DMS153 treated with DMSO at 0.1 percent for 48 hours (cell line): ENCODE measurements around the gene PPP1R3G.
"Not testable (repeated sequence)": the region's sequence is repeated elsewhere in the genome, so short reads cannot be mapped to it uniquely, and the experiment has no call there.

ENCODE experiments used
- DNase-seq: peaks from one replicate; lab custom pipeline; 2025; ENCODE audit not compliant: unreplicated experiment; lab: John Stamatoyannopoulos, UW

PPP1R3G gene

DNA sequence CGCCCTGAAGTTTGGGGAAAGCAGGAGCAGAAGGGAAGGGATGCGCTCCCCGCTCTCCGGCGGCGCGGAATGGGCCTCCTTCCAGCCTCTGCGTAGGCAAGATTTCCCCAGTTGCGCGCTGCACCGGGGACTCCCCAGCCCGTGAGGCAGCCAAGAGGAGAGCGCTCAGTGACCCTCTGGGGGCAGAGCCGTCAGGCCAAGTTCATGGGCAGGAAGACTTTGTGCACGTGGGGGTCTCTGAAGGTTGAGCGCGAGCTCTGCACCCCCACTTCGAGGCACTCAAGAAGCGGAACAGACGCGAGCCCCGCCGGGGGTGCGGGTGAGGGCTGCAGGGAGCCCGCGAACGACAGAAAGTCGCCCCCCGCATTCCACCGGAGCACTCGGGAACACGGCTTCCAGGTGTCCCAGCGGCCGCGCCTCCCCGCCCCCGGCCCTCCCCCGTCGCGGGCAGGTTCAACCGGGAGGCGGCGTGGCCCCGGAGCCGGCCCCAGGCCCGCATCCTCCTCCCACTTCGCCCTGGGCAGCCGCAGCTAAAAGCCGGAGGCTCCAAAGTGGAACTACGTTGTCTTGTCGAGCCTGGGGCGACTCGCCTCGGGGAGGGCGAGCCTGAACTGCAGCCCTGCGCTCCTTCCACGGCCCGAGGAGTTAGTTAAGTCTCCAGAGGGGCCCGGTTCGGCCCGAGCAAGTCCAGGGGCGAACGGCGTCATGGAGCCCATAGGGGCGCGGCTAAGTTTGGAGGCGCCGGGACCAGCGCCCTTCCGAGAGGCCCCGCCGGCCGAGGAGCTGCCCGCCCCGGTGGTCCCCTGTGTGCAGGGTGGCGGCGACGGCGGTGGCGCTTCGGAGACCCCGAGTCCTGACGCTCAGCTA, at the start of gene PPP1R3G:
Gene PPP1R3G (plus strand): TSS at position 561 of the 867 bp plus-strand sequence. CDS start 145 bp downstream, at position 706.
- DNase-seq = no peak

DNA sequence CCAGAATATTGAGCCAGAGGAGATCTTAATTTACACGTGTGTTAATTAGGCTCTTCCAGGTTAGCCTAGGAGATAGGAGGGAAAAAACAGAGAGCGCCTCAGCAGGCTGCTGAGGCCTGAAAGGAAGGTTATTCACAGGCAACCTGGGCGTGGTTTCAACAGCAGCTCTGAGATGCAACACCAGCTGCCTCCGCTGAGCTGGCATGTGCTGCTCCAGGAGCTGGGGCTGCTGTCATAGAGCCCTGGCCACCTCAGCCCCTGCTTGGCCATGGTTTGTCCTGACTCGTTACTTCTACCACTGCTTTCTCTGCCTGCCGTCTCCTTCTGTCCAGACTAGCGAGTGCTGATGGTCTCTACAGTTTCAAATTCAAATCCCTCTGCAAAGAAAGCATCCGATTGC, 48.9 kb upstream of the PPP1R3G start:
- DNase-seq = no peak

DNA sequence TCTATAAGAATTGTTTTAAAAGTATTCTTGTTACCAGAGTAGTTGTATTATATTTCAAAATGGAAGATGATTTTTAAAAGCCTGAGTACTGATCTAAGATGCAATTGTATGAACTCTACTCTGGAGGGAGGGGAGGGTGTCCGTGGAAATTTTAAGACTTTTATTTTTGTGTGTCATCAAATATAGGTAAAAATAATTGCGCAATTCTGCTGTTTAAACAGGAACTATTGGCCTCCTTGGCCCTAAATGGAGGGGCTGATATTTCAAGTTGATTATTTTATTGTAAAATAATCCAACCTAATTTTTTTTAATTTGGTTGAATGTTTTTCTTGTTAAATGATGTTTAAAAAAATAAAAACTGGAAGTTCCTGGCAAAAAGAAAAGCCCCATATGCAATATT, 43.2 kb upstream of the PPP1R3G start:
- no peak for DNase-seq

DNA sequence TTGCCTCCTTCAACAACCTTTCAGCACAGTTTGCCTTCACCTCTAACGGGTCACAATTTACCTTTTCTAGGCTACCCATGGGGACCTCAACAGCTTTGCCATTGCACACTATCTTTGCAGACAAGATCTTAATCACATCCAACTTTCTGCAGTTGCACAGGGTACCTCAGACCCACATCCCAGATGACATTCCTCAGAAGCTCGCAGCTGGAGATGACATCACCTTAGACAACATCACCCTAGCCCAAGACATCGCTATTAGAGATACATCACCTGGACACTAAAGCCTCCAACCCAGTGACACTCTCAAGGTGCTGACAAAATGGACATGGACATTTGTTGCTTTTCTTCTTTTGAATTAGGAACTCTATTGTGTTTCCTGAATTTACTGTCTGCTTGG, 42.7 kb upstream of the PPP1R3G start:
- no peak for DNase-seq

DNA sequence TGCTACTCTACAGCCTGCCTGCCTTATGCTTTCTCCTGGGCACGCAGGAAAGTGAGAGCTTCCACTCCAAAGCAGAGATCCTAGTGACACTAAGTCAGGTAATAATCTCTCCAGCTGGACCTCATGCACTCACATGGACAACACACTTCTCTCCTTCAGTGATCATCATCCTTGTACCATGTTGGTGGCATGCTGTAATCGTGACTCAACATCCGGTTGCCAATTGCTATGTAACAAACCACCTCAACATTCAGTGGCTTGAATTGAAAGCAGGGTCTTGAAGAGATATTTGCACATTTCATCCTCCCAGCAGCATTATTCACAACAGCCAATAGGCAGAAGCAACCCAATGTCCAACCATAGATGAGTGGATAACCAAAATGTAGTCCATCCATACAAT, 40.3 kb upstream of the PPP1R3G start:
- DNase-seq = no peak

DNA sequence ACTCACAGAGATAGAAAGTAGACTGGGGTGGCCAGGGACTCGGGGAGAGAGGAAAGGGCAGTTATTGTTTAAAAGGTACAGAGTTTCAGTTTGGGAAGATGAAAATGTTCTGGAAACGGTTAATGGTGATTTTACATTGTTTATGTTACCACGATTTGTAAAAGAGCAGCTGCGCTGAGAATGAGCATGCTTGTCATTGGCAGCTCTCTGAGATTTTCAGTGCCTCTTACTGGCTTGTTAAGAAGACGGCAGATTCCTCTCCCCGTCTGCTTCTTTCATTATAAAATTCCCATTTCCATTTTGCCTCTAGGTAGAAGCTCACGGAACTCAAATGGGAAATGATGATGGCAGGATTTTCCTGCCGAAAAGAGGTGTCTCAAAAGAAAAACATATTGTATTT, 39.7 kb upstream of the PPP1R3G start:
- no peak for DNase-seq

DNA sequence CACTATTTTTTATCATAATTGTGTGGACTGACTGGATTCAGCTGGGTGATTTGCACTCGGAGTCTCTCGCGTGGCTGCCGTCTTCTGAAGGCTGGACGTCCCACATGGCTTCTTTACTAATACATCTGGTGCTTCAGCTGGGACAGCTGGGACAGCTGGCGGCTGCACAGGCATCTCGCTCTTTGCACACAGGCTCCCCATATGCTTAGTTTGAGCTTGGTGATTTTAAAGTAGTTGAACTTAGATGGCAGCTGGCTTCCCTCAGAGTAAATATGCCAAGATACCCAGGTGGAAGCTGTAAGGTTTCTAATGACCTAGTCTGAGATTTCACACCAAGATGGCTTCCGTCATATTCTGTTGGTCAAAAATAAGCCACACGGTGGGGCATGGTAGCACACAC, 38.7 kb upstream of the PPP1R3G start:
- no peak for DNase-seq

DNA sequence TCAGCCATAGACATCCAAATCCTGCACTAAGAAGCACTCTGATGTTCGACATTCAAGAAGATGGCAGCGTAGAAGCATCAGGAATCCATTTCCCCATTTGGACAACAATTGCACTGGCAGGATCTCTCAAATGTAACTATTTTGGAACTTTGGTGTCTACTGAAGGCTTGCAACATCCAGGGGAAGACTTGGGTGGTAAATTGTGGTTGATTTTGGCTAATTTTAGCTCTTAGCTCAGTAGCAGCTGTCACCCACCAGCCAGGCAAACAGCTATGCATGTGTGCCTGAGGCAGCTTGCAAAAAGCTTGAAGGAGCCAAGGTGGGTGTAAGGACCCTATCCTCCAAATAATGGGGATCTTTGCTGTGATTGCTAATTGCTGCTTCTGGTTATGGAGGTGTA, 35.1 kb upstream of the PPP1R3G start:
- DNase-seq = no peak

DNA sequence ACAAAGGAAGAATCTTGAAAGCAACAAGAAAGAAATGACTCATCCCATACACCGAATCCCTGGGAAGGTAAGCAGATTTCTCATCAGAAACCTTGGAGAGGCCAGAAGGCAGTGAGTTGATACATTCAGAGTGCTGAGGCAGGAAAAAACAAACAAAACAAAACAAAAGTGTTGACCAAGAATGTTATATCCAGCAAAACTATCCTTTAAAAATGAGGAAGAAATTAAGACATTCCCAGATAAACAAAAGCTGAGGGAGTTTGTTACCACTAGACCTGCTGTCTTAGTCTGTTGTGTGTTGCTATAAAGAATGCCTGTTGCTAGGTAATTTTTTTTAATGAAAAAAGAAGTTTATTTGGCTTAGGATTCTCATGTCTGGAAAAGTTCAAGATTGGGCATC, 33.7 kb upstream of the PPP1R3G start:
- no peak for DNase-seq

DNA sequence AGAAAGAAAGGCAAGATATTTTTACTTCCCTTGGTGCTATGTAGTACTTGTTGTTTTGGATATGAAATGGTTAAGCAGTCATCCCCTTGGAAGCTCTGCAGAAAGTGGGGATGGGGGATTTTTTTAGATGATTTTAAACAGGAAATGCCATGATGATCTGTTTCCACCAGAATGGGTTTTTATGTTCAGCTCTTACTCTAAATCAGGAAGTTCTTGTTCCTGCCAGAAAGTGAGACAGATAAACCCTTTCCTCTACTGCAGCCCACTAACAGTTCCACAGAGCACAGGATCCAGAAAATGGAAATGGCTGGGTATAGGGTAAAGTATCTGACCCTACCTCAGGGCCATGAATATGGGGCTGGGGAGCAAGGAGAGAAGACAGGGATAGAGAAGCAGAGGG, 32.1 kb upstream of the PPP1R3G start:
- DNase-seq = no peak

DNA sequence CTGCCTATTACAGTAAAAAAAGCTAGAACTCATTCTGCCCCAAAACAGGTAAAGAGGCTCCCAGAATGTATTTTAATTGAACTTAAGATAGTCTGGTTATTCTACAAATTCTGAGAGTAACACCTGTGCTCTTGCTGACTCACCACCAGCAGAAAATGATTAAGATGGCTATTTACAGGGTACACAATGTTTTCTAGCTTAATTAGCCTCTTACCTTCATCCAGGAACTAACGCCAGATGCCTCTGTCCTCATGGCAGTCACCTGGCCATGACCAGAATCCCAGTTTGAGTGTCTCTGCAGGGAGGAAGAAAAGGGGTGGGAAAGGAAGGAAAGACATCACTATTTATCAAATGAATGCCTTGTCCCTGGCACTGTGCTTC, 31.3 kb upstream of the PPP1R3G start:
- no peak for DNase-seq

DNA sequence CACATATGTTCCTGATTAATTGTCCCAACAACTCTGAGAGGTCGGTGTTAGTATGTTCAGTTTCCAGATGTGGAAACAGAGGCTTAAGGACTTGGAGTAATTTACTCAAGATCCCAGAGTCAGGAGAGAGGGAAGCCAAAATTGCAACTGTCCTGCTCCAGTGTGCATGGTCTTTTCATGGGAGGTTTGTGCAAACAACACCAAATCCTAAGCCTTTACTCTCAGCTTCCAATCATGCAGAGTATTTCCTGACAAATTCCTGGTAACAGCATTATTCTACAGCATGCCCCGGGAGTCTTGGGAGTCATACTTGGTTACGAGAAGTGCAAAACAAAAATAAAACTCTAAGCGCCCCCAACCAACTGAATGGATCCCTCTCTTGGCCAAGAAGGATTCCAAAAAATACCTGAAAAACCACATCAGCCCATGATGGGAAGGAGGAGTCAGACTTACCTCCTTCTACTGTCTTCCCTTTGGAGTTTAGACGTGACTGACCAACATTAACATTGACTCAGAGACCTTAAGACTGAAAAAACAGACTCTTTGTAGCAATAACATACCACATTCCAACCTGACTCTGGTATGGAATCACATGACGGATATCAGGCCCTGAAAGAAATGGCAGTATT, 30.8 kb upstream of the PPP1R3G start:
- DNase-seq = no peak

DNA sequence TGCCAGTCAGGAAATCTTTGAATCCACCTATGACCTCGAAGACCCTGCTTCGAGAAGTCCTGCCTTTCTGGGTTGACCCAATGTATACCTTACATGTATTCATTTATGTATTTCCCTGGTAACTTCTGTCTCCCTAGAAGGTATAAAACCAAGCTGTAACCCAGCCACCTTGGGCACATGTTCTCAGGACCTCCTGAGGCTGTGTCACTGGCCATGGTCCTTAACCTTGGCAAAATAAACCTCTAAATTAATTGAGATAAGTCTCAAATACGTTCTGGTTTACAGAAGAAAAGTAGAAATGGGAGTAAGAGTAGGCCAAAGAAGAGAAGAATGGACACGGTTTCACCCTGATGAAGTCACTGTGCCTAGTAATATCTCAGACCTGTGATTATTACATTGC, 30.0 kb upstream of the PPP1R3G start:
- no peak for DNase-seq

DNA sequence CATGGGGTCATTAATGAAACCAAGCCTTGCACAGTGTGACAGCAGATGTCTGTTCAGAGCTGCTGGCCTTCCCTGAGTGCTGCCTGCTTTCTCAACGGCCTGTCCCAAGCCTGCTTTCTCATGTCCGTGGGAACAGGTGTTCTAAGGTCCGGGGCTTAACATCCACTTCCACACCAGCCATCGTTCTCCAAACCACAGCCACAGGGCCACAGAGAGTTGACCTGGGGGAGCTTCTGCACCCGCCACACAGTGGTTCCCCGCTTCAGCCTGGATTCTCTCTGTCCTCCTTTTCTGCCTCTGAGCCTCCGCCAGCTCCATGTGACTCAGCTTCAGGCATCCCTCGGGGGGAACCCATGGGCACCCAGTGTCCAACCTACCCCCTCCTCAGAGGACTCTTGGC, 26.9 kb upstream of the PPP1R3G start:
- DNase-seq = no peak

DNA sequence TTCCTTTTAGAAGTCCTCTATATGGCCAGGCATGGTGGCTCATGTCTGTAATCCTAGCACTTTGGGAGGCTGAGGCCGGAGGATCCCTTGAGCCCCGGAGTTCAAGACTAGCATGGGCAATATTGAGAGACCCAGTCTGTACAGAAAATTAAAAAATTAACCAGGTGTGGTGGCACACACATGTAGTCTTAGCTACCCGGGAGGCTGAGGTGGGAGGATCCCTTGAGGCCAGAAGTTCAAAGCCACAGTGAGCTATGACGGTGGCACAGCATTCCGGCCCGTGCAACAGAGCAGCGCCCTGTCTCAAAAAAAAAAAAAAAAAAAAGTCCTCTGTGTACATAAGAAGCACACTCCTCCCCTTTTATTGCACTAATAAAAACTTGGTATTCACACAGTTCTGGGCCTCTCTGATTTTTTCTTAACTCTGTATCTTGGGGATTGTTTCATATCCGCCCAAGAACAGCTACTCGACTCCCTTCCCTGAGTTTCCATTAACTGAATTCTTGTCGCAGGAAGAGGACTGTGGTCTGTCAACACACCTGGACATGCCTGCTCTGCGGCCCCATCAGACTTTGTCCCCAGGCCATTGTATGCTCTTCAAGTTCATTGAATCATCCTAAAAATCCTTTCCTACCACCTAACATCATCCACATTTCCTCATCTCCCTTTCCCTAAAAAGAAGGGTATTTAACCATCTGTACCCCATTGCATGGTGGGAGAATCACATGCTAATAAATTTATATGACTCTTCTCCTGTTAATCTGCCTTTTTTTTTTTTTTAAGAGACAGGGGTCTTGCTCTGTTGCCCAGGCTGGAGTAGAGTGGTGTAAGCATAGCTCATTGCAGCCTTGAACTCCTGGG, 25.9 kb upstream of the PPP1R3G start:
- DNase-seq = no peak

DNA sequence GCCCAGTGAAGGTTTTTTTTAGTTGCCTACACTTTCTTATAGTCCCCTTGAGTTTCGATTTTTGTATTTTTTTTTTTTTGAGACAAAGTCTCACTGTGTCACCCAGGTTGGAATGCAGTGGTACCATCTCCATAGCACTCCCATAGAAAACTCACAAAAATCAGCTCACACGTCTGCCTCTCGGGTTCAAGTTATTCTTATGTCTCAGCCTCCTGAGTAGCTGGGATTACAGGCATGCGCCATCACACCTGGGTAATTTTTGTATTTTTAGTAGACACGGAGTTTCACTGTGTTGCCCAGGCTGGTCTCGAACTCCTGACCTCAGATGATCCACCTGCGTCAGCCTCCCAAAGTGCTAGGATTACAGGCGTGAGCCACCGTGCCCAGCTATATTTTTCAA, 24.7 kb upstream of the PPP1R3G start:
- DNase-seq = not testable (repeated sequence)

DNA sequence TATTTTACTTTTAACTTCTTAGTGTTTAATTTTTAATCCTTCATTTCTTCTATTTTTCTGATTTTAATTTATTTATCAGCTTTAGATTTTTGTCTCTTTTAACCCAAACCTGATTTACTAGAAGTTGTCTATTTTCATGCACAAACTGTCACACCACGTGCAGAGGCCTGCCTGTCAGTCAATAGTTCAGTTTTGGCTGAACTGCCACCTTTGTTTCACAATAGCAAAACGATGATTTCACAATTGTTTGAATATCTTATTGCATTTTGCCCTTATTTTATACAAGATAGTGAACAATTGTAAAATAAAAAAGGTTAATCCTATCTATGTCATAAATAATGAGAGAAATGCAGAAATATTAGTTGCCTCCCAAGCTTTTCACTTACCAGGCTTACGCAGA, 24.0 kb upstream of the PPP1R3G start:
- DNase-seq = no peak

DNA sequence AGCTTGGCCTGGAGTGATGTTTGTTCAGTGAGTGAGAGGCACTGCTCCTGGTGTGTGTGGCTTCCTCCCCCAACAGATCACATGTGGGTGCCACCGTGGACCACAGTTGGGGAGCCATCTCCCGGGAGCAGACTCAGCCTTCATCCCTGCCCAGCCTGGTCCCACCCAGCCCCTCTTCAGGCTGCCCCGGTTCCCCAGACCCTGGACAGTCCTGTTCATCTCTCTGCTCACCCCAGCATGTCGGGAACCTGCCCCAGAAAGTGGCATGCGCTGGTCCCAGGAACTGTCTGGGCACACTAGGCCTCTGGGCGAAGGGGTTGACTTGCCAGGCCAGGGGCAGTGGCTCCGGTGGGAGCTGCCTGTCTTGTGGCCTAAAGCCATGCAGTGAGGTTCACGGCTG, 21.5 kb upstream of the PPP1R3G start:
- DNase-seq = no peak

DNA sequence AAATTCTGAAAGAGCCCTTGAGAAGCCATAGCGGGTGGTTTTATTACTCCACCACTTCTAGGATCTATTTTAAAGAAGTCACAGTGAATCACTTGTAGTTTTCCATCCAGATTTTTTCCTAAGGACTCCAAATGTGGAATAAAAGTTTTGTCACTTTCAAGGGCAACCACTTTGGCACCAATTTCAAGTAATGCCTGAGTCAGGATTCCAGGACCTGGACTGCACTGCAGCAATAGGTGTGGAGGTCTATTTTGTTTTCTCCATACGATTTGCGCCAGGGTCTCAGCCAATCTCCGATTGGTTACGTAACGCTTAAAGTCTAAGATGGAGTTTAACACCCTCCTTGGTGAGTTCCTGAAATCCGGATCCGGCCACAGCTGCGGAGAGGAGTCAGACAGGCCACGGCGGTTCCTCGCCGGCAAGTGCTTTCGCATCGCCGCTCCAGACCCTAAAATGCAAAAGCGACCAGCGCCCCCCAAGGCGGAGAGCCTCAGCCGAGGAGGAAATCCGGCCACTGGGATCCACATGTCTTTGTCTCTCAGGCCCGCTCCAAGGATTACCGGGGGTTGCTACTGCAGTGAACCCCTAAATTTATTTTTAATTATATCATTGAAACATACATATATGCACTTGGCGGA, 18.6 kb upstream of the PPP1R3G start:
- DNase-seq = no peak

DNA sequence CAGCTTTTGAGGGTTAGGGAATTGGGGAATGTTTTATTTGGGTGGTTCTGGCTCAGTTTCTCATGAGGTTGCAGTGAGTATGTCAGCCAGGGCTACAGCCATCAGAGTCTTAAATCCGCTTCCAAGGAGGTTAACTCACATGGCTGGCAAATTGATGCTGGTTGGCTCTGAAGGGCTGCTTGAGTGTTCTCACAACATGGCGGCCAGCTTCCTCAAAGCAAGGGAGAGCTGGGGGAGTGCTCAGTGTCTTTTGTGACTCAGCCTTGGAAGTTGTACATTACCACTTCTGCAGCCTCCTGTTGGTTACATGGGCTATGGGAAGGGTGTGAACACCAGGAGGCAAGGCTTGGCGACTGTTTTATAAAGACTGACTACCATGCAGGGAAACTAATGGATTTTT, 17.8 kb upstream of the PPP1R3G start:
- DNase-seq = no peak

DNA sequence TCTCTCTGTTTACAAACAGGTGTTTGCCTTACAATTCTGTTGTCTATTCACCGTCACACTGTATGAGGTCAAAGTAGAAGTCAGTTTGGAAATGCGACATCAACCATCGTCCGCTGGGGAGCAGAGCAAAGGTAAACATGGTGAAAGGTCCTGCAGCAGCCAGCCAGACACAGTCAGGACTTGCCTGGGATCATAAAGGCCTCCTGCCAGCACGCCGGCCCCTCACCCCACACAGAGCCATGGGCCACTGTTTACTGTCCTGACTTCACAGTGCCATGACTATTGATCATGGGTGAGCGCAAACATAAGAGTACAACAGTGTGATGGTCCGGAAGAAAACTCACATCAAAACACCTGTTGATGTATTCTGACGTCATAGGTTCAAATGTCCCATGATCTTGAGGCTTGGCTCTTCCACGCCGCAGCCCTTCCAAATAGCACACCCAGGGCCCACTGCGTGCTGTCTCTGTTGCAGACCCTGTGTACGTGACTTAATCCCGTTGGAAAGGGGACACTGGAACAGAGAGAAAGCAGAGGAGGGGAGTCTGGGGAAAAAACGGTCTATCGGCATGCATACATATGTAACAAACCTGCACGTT, 16.9 kb upstream of the PPP1R3G start:
- no peak for DNase-seq
